ENCODE results near the gene SDR42E2.

DNA sequence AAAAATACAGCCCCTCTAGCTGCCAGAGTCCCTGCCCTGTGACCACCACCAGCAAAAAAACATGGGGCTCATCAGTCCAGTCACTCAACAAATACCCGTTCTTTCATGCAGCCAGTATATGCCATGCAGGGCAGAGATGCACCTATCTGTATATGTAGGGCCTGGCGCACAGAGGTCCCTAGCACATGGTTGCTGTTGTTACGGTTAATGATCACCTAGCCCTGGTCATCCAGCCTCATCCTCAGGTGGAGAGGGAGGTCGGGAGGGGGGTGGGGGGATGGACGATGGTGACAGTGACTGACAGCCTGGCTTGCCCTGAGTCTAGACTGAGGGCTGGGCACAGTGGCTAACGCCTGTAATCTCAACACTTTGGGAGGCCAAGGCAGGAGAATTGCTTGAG is 1.5 kb downstream of the SDR42E2 start:
- TF ChIP-seq CTCF (IDR thresholded peaks at IDR 0.05) = no peak
- no peak for TF ChIP-seq POLR2A (IDR thresholded peaks at IDR 0.05)
